ENCODE measurements around the gene TRMT44.

GRCh38 chr4:8470451-8471024, 30.0 kb downstream of the TRMT44 start:
- TF ChIP-seq CTCF (conservative IDR thresholded peaks at IDR 0.05; ENCODE audit: low read depth, low read length) = no peak
- TF ChIP-seq EZH2 (IDR thresholded peaks at IDR 0.05; ENCODE audit: low read length, unreplicated experiment) = no peak

All from PC-3 (cell line).